GM21360 (cell line): ENCODE measurements around the gene RUNX2.
A peak's percentile ranks its signal among the peaks of the same experiment; 100 is the strongest.

Experiments
- ATAC-seq: cut with Tn5 transposase; IDR thresholded peaks from one replicate; pipeline ENCODE4 v1.9.1; 2021; ENCODE audit warnings: mild to moderate bottlenecking, moderate library complexity; ENCODE audit not compliant: unreplicated experiment

Gene RUNX2

GRCh38 chr6:45477790-45478189 is 149.7 kb downstream of the RUNX2 start:
- ATAC-seq, result no peak

- ATAC-seq, result no peak
Measured at GRCh38 chr6:45478240-45478639, 150.1 kb downstream of the RUNX2 start.

DNA sequence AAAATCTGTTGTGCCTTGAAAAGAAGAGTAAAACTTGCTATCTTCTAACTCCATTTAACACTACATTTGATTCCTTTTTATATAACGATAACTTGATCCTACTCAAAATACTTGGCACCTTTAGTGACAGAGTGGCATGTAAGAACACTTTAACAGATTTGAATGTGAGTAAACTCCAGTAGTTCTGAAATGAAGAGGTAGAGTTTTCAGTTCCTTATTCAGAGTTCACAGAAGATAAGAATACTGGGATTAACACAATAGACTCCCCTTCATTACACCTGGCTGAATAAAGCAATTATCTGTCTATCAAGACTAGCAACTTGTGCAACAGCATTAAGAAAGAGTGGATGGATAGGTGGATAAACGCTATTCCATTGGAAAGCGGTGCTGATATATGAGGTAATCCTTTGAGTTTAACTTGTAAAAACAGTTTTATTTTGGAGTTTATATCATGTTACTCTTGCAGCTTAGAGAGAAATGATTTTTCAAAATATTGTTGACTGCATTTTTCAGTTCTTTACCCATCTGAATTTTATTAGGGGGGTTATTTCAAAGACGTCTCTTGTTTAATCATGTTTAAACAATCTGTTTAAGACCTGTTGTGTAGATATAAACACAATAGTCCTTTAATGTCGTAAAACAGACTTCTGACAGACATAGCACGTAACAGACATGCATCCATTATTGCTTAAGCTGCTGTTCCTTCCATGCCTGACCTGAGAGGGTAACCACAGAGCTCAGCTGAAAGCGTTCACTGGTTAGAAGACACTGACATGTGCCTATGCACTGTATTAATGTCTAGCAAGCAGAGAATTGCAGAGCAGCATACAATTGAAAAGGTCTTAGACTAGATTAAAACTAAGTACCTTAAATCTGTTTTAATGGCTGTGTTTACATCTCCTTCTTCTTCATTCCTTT is 152.0 kb downstream of the RUNX2 start:
- peak; percentile 68 for ATAC-seq

- no peak for ATAC-seq
Measured at GRCh38 chr6:45480752-45481415, 152.8 kb downstream of the RUNX2 start.

DNA sequence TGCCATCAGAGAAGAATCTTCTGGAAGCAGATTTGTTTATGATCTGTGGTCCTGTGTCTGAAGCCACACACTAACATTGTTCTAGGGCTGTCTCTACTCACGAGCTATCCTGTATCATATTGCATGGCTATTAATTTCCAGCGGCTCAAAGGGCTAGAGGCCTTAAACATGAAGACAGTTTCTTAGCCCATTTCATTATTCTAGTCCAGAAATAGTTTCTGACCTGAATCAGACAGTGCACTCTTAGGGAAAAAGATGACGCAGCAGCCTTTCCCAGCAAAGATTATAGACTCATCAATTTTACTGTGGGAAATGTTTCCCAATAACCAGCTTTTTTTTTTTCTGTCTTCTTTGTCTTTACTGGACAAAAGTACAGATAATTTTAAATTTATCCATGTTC is 154.9 kb downstream of the RUNX2 start:
- ATAC-seq, result no peak

GRCh38 chr6:45483501-45483900 is 155.4 kb downstream of the RUNX2 start:
- no peak for ATAC-seq

GRCh38 chr6:45486736-45487135 is 158.6 kb downstream of the RUNX2 start:
- ATAC-seq, result no peak

DNA sequence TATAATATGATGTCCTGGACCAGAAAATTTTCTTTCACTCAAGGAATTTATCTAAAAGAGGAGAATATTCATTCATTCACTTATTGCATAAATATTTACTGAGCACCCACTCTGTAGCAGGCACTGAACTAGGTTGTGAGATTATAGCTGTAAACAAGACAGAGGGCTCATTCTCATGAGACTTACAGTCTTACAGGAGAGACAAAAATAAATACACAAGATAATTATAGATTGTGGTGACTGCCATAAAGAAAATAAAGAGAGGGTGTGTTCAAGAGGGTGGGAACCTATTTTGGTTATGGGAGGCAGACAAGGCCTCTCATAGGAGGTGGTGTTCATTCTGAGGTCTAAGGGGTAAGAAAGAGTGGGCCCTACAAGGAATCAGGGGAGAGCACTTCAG is 159.5 kb downstream of the RUNX2 start:
- no peak for ATAC-seq

DNA sequence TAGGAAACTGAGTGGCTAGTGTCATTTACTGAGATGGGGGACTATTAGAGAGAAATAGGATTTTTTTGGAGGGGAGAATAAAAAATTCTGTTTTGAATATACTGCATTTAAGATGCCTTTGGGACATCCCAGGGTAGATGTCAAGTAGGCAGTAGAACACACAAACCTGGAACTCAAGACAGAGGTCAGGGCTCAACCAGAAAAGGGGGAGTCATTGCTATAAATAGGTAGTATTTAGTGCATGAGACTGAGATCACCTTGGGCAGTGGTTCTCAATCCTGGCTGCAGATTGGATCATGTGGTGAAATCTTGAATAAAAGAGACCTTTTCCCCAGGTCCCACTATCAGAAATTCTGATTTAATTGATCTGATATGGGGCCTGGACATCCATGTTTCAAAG is 160.1 kb downstream of the RUNX2 start:
- no peak for ATAC-seq

- no peak for ATAC-seq
Measured at GRCh38 chr6:45488889-45489288, 160.8 kb downstream of the RUNX2 start.

GRCh38 chr6:45491048-45491735 is 163.1 kb downstream of the RUNX2 start:
- ATAC-seq, result no peak

- ATAC-seq, result no peak
Measured at GRCh38 chr6:45491874-45492273, 163.7 kb downstream of the RUNX2 start.

DNA sequence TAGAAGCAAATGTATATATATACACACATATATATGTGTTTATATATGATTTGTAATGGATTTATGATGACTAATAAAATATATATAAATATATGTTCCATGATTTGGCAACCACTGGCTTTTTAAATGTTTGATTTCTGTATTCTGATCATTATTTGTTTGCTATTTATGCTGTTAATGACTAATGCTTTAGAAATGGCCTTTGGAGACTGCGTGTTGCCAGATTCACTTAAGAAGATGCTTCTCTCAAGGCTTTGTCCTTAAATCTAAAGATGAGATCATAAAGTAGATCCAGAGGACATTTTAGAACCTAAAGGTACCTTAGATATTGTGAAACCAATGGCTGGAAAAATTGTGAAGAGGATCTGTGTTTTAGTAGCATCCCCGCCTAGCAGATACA is 165.6 kb downstream of the RUNX2 start:
- ATAC-seq, result no peak

DNA sequence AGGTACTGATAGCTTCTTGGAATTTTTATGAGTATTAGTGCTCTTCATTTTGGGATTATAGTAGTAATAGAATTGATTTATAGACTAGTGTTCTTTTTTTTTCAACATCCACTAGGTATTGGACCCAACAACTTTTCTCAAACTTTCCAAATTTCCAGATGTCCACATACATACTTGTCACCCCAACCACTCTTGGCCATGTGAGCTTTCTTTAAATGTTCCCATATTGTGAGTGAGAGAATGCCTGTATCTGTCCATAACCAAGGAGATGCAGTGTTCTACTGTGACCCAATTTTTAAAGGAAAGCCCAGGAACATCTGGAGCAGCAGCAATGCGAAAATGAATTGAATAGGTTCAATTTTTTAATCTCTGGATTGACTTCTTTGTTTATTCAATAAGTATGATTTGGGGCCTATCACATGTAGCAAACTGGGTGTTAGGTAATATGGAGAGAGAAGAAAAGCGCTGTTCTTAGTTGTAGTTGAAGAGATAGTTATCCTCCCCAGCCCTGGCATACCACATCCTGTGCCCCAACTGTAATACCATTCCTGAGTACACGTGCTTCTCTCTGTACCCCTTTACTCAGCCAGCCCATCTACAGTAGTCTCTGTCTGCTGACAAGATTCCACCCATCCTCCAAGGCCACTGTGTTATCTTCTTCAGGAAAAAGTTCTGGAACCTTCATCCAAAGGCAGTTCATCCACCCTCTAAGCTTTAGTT is 166.4 kb downstream of the RUNX2 start:
- ATAC-seq, result no peak

DNA sequence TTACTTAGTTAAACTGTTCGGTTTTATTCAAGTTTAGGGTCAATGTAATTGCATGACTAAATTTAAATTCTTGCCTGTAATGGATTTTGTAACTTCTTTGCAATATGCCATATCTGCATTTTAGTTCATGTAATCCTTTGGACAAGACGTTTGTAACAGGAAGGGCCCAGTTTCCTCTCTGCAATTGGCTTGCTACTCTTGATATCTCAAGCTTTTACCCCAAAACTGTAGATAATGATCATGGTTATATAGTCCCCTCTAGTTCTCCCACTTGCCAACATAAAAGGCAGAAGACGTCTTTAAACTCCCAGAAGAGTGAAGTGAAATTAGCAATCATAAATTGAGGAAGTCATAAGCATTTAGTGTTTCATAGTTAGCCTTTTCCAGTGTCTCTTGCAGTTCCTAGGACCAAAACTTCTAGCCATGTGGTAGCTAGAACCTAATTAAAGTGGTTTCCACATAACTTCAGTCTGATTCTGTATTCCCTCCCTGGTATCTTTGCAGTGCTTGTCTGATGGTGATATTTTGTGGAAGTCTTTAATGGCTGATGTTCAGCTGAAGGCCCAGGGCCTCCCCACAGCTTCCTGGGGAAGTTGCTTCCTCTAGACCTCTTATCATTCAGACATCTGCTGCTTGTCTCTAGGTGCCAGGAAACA is 167.4 kb downstream of the RUNX2 start:
- ATAC-seq, result no peak

- ATAC-seq, result no peak
Measured at GRCh38 chr6:45496085-45496433, 167.9 kb downstream of the RUNX2 start.

- no peak for ATAC-seq
Measured at GRCh38 chr6:45498591-45498990, 170.5 kb downstream of the RUNX2 start.

DNA sequence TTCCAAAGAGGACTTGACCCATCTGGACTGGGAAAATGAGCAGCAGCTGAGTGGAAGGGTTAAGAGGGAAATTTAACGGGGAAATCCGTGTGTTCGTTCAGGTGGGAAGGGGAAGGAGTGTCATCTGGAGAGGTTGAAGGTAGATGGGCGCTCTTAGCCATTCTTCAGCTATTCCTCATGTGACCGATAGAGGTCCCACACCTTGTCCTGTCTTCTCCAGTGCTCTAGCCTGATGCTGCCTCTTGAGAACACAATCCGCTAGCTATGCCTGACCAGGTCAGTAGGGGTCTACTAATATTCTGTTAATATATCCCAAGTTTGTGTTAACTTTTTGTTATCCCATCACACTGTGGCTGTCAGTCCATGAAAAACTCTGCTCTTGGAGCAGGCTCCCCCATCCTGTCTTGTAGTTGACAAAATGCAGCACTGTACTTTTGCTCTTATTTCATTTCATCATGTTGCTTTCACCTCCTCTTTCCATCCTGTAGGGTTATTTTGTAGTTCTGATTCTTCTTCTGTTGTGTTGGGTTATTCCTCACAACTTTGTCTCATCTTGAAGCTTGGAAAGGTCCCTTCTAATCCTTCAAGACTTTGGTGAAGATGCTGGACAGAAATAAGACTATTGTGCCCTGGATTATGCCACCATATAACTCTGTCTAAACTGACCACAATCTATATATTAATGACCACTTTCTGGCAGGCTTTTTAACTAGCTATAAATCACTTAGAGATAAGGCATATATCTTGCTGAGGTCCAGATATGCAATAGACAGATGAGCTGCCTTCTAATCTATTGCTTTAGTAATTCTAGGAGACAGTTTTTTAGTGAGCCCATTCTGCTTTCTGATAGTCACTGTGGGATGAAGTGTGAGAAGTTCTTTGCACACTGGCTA is 173.0 kb downstream of the RUNX2 start:
- ATAC-seq, result no peak

- ATAC-seq, result no peak
Measured at GRCh38 chr6:45502456-45502855, 174.3 kb downstream of the RUNX2 start.

DNA sequence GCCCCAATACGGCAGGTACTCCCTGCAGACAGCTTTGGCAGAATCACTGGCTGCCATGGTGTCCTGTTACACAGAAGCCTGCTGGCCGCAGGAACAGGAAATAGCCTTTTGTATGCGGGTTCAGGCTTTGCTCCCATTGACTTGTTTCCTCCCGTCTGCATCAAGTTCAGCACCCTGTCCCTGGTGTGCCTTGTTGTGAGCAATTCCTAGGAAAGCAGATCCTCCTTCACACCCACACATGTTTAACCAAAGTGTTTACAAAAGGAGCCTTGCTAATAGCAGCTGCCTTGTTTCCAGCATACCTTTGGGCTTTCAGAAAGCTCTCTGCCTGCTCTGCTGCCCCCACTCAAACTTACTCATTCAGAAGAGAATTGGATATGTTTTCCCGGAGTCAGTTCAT is 176.8 kb downstream of the RUNX2 start:
- no peak for ATAC-seq
